Measurements from ENCODE around the gene RFFL.

Gene RFFL

GRCh38 chr17:34961093-34961911 lies 102.2 kb downstream of the RFFL start, which contains the start of the genes CCT6B and ZNF830:
Gene CCT6B (minus strand): TSS chr17:34961460. CDS start chr17:34961393, 67 bp downstream.
Gene ZNF830 (plus strand): TSS chr17:34961540. CDS start chr17:34961567, 27 bp downstream.
- peak; percentile 93 for DNase-seq

GRCh38 chr17:34958438-34958837 lies 105.1 kb downstream of the RFFL start:
- DNase-seq = no peak

Measured in left hindlimb (tissue), 1 donor.